HG03432 (cell line): ENCODE results near the gene SPRED1.
A peak's percentile ranks its signal among the peaks of the same experiment; 100 is the strongest.
"Not testable (repeated sequence)": the region's sequence is repeated elsewhere in the genome, so short reads cannot be mapped to it uniquely, and the experiment has no call there.

Experiments used
- ATAC-seq: cut with Tn5 transposase; IDR thresholded peaks from one replicate; pipeline ENCODE4 v1.9.1; 2021; ENCODE audit warnings: mild to moderate bottlenecking, moderate library complexity; ENCODE audit not compliant: unreplicated experiment

Gene SPRED1

GRCh38 chr15:38229705-38230310, 22.8 kb upstream of the SPRED1 start:
- ATAC-seq: no peak

GRCh38 chr15:38231436-38231835, 21.2 kb upstream of the SPRED1 start:
- no peak for ATAC-seq

GRCh38 chr15:38237021-38237420, 15.6 kb upstream of the SPRED1 start:
- ATAC-seq: not testable (repeated sequence)

GRCh38 chr15:38238311-38238710, 14.3 kb upstream of the SPRED1 start:
- ATAC-seq: peak; percentile 66

- peak; percentile 82 for ATAC-seq
These were observed 10.6 kb upstream of the SPRED1 start for GRCh38 chr15:38242055-38242454.

GRCh38 chr15:38243278-38244055, 9.2 kb upstream of the SPRED1 start:
- ATAC-seq: no peak

GRCh38 chr15:38247336-38247735, 5.3 kb upstream of the SPRED1 start:
- no peak for ATAC-seq

GRCh38 chr15:38253351-38253781, 730 bp downstream of the SPRED1 start:
- ATAC-seq: no peak

GRCh38 chr15:38254051-38254883, 1.6 kb downstream of the SPRED1 start:
- peak; percentile 43 for ATAC-seq

- ATAC-seq: no peak
These were observed 3.1 kb downstream of the SPRED1 start for GRCh38 chr15:38255690-38256089.

GRCh38 chr15:38257676-38258075, 5.0 kb downstream of the SPRED1 start:
- ATAC-seq: no peak

- ATAC-seq: no peak
These were observed 6.5 kb downstream of the SPRED1 start for GRCh38 chr15:38259134-38259533.

- no peak for ATAC-seq
These were observed 7.4 kb downstream of the SPRED1 start for GRCh38 chr15:38260077-38260476.

GRCh38 chr15:38263251-38263650, 10.6 kb downstream of the SPRED1 start:
- no peak for ATAC-seq

- ATAC-seq: no peak
These were observed 11.4 kb downstream of the SPRED1 start for GRCh38 chr15:38263996-38264395.

GRCh38 chr15:38266247-38266986, 13.8 kb downstream of the SPRED1 start:
- ATAC-seq: no peak

GRCh38 chr15:38267421-38268022, 14.9 kb downstream of the SPRED1 start:
- no peak for ATAC-seq

GRCh38 chr15:38271144-38271543, 18.5 kb downstream of the SPRED1 start:
- ATAC-seq: no peak

- ATAC-seq: no peak
These were observed 19.3 kb downstream of the SPRED1 start for GRCh38 chr15:38271895-38272294.

- ATAC-seq: not testable (repeated sequence)
These were observed 19.8 kb downstream of the SPRED1 start for GRCh38 chr15:38272431-38272830.
